Fibroblast of villous mesenchyme (primary cell): Measurements from ENCODE around the gene IRAK1. TPM values are rescaled to one million over a fixed set of nuclear protein-coding genes. Genes with fewer than 3 reads are reported as not detected.

Experiments used
- DNase-seq: peaks from one replicate; pipeline ENCODE4 v3.0.0-alpha.2; 2010; ENCODE audit warnings: low read depth
- H3K4me3 ChIP-seq: 2 replicates; pipeline ENCODE4 v1.5.1; 2011; ENCODE audit warnings: low read depth, mild to moderate bottlenecking, low read length
- CTCF ChIP-seq: IDR thresholded peaks from 2 replicates; pipeline ENCODE4 v1.5.1; 2012; ENCODE audit warnings: low read depth, mild to moderate bottlenecking, low read length; ENCODE audit not compliant: insufficient read depth
- total RNA-seq: library from RNA; depleted of rRNA; stranded (reverse); fragments of >200 nt; gene quantifications from 2 replicates; pipeline ENCODE4 v1.2.3, GENCODE V29; 2012

The IRAK1 gene
- total RNA-seq, 1 donor, result 62.6 TPM

GRCh38 chrX:154022108-154022507, 2.4 kb upstream of the IRAK1 start:
- no peak overlapping the region for H3K4me3 ChIP-seq
- no peak for DNase-seq
- no peak for TF ChIP-seq CTCF

GRCh38 chrX:154021131-154021611, 1.5 kb upstream of the IRAK1 start:
- H3K4me3 ChIP-seq, result no peak overlapping the region
- DNase-seq, result peak; percentile 71
- no peak for TF ChIP-seq CTCF

GRCh38 chrX:154020536-154021115, 924 bp upstream of the IRAK1 start:
- peak overlapping the region; percentile 50 for H3K4me3 ChIP-seq
- TF ChIP-seq CTCF, result no peak
- no peak for DNase-seq

GRCh38 chrX:154019061-154019621, 561 bp downstream of the IRAK1 start:
- no peak for TF ChIP-seq CTCF
- no peak for DNase-seq
- H3K4me3 ChIP-seq, result peak overlapping the region; percentile 56

GRCh38 chrX:154018518-154019060, 1.1 kb downstream of the IRAK1 start:
- no peak for TF ChIP-seq CTCF
- no peak for DNase-seq
- H3K4me3 ChIP-seq, result peak overlapping the region; percentile 56

GRCh38 chrX:154017766-154018517, 1.8 kb downstream of the IRAK1 start:
- H3K4me3 ChIP-seq, result no peak overlapping the region
- no peak for TF ChIP-seq CTCF
- no peak for DNase-seq
